ENCODE results near the gene FOLR2. TPM values are rescaled to one million over a fixed set of nuclear protein-coding genes. Genes with fewer than 3 reads are reported as not detected.

The FOLR2 gene
- polyA plus RNA-seq, 1 of the 3 experiments (the other 2 are of a cell fraction), result not detected

- Histone ChIP-seq H3K4me3 (ENCODE audit: low read depth in 2 of 2, low read length in 1 of 2) (peak overlapping the region; percentile 96 to 100), H3K4me2 (peak overlapping the region; percentile 100), H2AFZ (ENCODE audit: low read depth) (peak overlapping the region; percentile 85), H3K9me3 (no peaks in the 10 kb centered on the region), H4K20me1 (ENCODE audit: insufficient read depth) (peaks cover 23% of the 10 kb centered on the region), H3K79me2 (ENCODE audit: insufficient read depth) (peaks cover 35% of the 10 kb centered on the region), H3K9ac (peak overlapping the region; percentile 98; the same call in 1 of the 2 replicates), H3K27ac (ENCODE audit: low read depth in 2 of 2, low read length in 1 of 2) (peak overlapping the region; percentile 90 to 91; a peak in 3 of 4 replicates), H3K9me2 (no peaks in the 10 kb centered on the region), H3K27me3 (ENCODE audit: insufficient read depth) (no peaks in the 10 kb centered on the region), H3F3A (replicated peaks; ENCODE audit: insufficient read depth) (no peaks in the 10 kb centered on the region), H3K36me3 (replicated peaks in 1 of 2; ENCODE audit: control insufficient read depth in 1 of 2, insufficient read depth in 2 of 2, low read length in 1 of 2) (peaks cover 9 to 13% of the 10 kb centered on the region in 2 experiments), H3K4me1 (ENCODE audit: control insufficient read depth in 1 of 2, insufficient read depth in 2 of 2, low read depth in 1 of 2, low read length in 1 of 2) (peaks cover 5 to 24% of the 10 kb centered on the region in 2 experiments; a peak in 3 of 4 replicates)
- no peak for DNase-seq
- ChIA-PET POLR2A (interaction anchor here (1.2 to 8.7 kb wide), 7 partner anchors 10 to 209 kb away, joined by 5 to 131 read pairs (median 8); partner anchors contain the start of gene PHOX2A), CTCF (interaction anchor here (0.9 to 9.1 kb wide), 13 partner anchors 10 to 244 kb away, joined by 3 to 73 read pairs (median 4); partner anchors contain the start of gene CLPB)
- TF ChIP-seq EP300 (IDR thresholded peaks at IDR 0.05; ENCODE audit: borderline replicate concordance in 1 of 2, low read depth in 1 of 2, low read length in 1 of 2) (no peak), NFIC (IDR thresholded peaks at IDR 0.05; ENCODE audit: borderline replicate concordance) (no peak), TEAD4 (IDR thresholded peaks at IDR 0.05; ENCODE audit: borderline replicate concordance, insufficient read depth) (no peak), POLR2AphosphoS5 (IDR thresholded peaks at IDR 0.05; ENCODE audit: low read depth, low read length) (no peak), EZH2phosphoT487 (IDR thresholded peaks at IDR 0.05; ENCODE audit: borderline replicate concordance, low read depth) (no peak), SIN3A (IDR thresholded peaks at IDR 0.05; ENCODE audit: borderline replicate concordance, low read depth, low read length) (no peak)
- 82% methylated on average over 5 of the region's 6 CpGs for WGBS (ENCODE audit: low lambda C conversion rate)
Observed at GRCh38 chr11:72222106-72222891, 5.7 kb downstream of the FOLR2 start.

GRCh38 chr11:72222907-72223614 lies 6.5 kb downstream of the FOLR2 start:
- peaks cover 42% of the 10 kb centered on the region for H3K79me2 ChIP-seq (ENCODE audit: insufficient read depth)
- H3K9me3 ChIP-seq, result no peaks in the 10 kb centered on the region
- H2AFZ ChIP-seq (ENCODE audit: low read depth), result peak overlapping the region; percentile 85
- H3K4me2 ChIP-seq, result peak overlapping the region; percentile 100
- under 1% methylated on average over 31 of the region's 47 CpGs for WGBS (ENCODE audit: low lambda C conversion rate)
- H3K27ac ChIP-seq (ENCODE audit: low read depth in 2 of 2, low read length in 1 of 2), result peak overlapping the region; percentile 90 to 91
- H3K36me3 ChIP-seq (replicated peaks in 1 of 2; ENCODE audit: control insufficient read depth in 1 of 2, insufficient read depth in 2 of 2, low read length in 1 of 2), result peaks cover 17% of the 10 kb centered on the region in 2 experiments
- peaks cover 5 to 31% of the 10 kb centered on the region in 2 experiments; a peak in 3 of 4 replicates for H3K4me1 ChIP-seq (ENCODE audit: control insufficient read depth in 1 of 2, insufficient read depth in 2 of 2, low read depth in 1 of 2, low read length in 1 of 2)
- POLR2A ChIA-PET, result interaction anchor here (0.6 to 8.7 kb wide), 14 partner anchors 9 to 208 kb away, joined by 3 to 131 read pairs (median 5); partner anchors contain the start of genes ANAPC15 and PHOX2A
- peak; percentile 92 for DNase-seq
- no peaks in the 10 kb centered on the region for H3K9me2 ChIP-seq
- H3K9ac ChIP-seq, result peak overlapping the region; percentile 98
- H3K4me3 ChIP-seq (ENCODE audit: low read depth in 2 of 2, low read length in 1 of 2), result peak overlapping the region; percentile 96 to 100
- peaks cover 30% of the 10 kb centered on the region for H4K20me1 ChIP-seq (ENCODE audit: insufficient read depth)
- no peaks in the 10 kb centered on the region for H3F3A ChIP-seq (replicated peaks; ENCODE audit: insufficient read depth)
- CTCF ChIA-PET, result interaction anchor here (0.6 to 9.1 kb wide), 13 partner anchors 11 to 228 kb away, joined by 3 to 73 read pairs (median 4); partner anchors contain the start of gene CLPB
- no peaks in the 10 kb centered on the region for H3K27me3 ChIP-seq (ENCODE audit: insufficient read depth)
- no peak for TF ChIP-seq FOSL2 (IDR thresholded peaks at IDR 0.05; ENCODE audit: borderline replicate concordance, low read depth)
- TF ChIP-seq MXI1 (IDR thresholded peaks at IDR 0.05; ENCODE audit: low read depth, low read length), result no peak
- TF ChIP-seq ZBTB33 (IDR thresholded peaks at IDR 0.05; ENCODE audit: borderline replicate concordance, low read depth), result no peak
- peak; percentile 4 for TF ChIP-seq PBX3 (IDR thresholded peaks at IDR 0.05)
- TF ChIP-seq POLR2AphosphoS5 (IDR thresholded peaks at IDR 0.05; ENCODE audit: low read depth, low read length), result 0 out of 2 replicates have a peak, but pooled peaks have one; percentile 44
- TF ChIP-seq MEF2A (IDR thresholded peaks at IDR 0.05; ENCODE audit: borderline replicate concordance, low read depth), result peak; percentile 42; the same call in 1 of the 2 replicates
- no peak for TF ChIP-seq RCOR1 (IDR thresholded peaks at IDR 0.05; ENCODE audit: low read length)
- peak; percentile 86 for TF ChIP-seq MAX (IDR thresholded peaks at IDR 0.05; ENCODE audit: low read depth)
- TF ChIP-seq YY1 (IDR thresholded peaks at IDR 0.05; ENCODE audit: low read depth), result peak; percentile 38; the same call in 1 of the 2 replicates
- TF ChIP-seq RAD21 (IDR thresholded peaks at IDR 0.05; ENCODE audit: low read length), result no peak
- TF ChIP-seq NRF1 (IDR thresholded peaks at IDR 0.05; ENCODE audit: low read depth, low read length), result no peak
- 0 out of 2 replicates have a peak, but pooled peaks have one; percentile 19 for TF ChIP-seq TEAD4 (IDR thresholded peaks at IDR 0.05; ENCODE audit: borderline replicate concordance, insufficient read depth)
- peak; percentile 61 for TF ChIP-seq ELF1 (IDR thresholded peaks at IDR 0.05)
- TF ChIP-seq JUND (IDR thresholded peaks at IDR 0.05), result no peak; the same call in 1 of the 2 replicates
- peak in 1 of 2 experiments; percentile 41; a peak in 1 of 4 replicates for TF ChIP-seq EP300 (IDR thresholded peaks at IDR 0.05; ENCODE audit: borderline replicate concordance in 1 of 2, low read depth in 1 of 2, low read length in 1 of 2)
- no peak for TF ChIP-seq USF1 (IDR thresholded peaks at IDR 0.05; ENCODE audit: borderline replicate concordance, low read depth)
- TF ChIP-seq GABPA (IDR thresholded peaks at IDR 0.05; ENCODE audit: low read depth), result peak; percentile 54; the same call in 1 of the 2 replicates
- TF ChIP-seq TCF12 (IDR thresholded peaks at IDR 0.05), result no peak

All from SK-N-SH (cell line).